Thyroid gland (tissue), 4 donors: ENCODE data around the gene BRD4. TPM values are rescaled to one million over a fixed set of nuclear protein-coding genes. Genes with fewer than 3 reads are reported as not detected.
"Not testable (repeated sequence)": the region's sequence is repeated elsewhere in the genome, so short reads cannot be mapped to it uniquely, and the experiment has no call there.

Experiments
- DNase-seq, 2 donors: peaks; one replicate each; pipeline ENCODE4 v3.0.0-alpha.2; 2019
- H3K27ac ChIP-seq, 3 donors: fragments of 200-600 bp; sonication (generic); 1 replicate in 2 of 3; 2 replicates in 1 of 3; pipeline ENCODE4 v1.5.1; 2016 to 2019; ENCODE audit warnings: mild to moderate bottlenecking in 1 of 3, moderate library complexity in 1 of 3
- H3K27me3 ChIP-seq: fragments of 200-600 bp; sonication (generic); one replicate; pipeline ENCODE4 v1.5.1; 2019
- H3K36me3 ChIP-seq, 2 donors: fragments of 200-600 bp; sonication (generic); one replicate each; pipeline ENCODE4 v1.5.1; 2016 to 2019
- H3K4me1 ChIP-seq, 2 donors: fragments of 200-600 bp; sonication (generic); one replicate each; pipeline ENCODE4 v1.5.1; 2017 to 2019
- H3K4me3 ChIP-seq, 3 donors: fragments of 200-600 bp; sonication (generic); replicated peaks in 1 of 3; 1 replicate in 2 of 3; 2 replicates in 1 of 3; pipeline ENCODE4 v1.5.1; 2016; ENCODE audit warnings: mild to moderate bottlenecking in 1 of 3
- H3K9me3 ChIP-seq: fragments of 200-600 bp; sonication (generic); one replicate; pipeline ENCODE4 v1.5.1; 2017
- CTCF ChIP-seq, 6 experiments: fragments of 200-600 bp in 3 of 6; fragments of 450-650 bp in 3 of 6; sonication (generic) in 3 of 6; IDR thresholded peaks; one replicate each; pipeline ENCODE4 v1.5.1; 2016 to 2019; ENCODE audit warnings: antibody characterized with exemption in 6 of 6, mild to moderate bottlenecking in 2 of 6, inconsistent platforms in 1 of 6, moderate library complexity in 1 of 6
- POLR2A ChIP-seq, 2 donors: fragments of 450-650 bp; IDR thresholded peaks; one replicate each; pipeline ENCODE4 v1.6.1; 2017; ENCODE audit warnings: antibody characterized with exemption in 2 of 2, mild to moderate bottlenecking in 2 of 2, moderate library complexity in 1 of 2
- WGBS, 2 donors: methylation state at CpG; one replicate each; pipeline ENCODE4 v1.1.5; 2017; 5-methylcytosine and 5-hydroxymethylcytosine counted together
- intact Hi-C: fragments of 100-400 bp; cut with DNase I; formaldehyde crosslinking; loops from one replicate; pipeline ENCODE4 v1.15.1; 2023
- total RNA-seq, 4 donors: library from RNA; depleted of rRNA; stranded (reverse); fragments of >200 nt; gene quantifications; one replicate each; pipeline ENCODE4 v1.2.3, GENCODE V29; 2016

BRD4 gene
- total RNA-seq, 4 donors from 2014 or later: 20.8 to 78.1 (median 32.4) TPM

GRCh38 chr19:15369594-15369891 is 37.2 kb upstream of the BRD4 start:
- Histone ChIP-seq H3K4me1 (peaks cover 0 to 17% of the 10 kb centered on the region in 2 donors), H3K4me3 (no peak overlapping the region), H3K36me3 (peaks cover 66 to 77% of the 10 kb centered on the region in 2 donors), H3K27ac (no peak overlapping the region), H3K27me3 (no peaks in the 10 kb centered on the region), H3K9me3 (no peaks in the 10 kb centered on the region)
- WGBS, 2 donors: 90 to 94% methylated on average over 3 to 9 of the region's 9 CpGs
- intact Hi-C loops: no loop called here
- DNase-seq: no peak
- TF ChIP-seq CTCF (IDR thresholded peaks at IDR 0.05) (no peak), POLR2A (IDR thresholded peaks at IDR 0.05) (no peak)

GRCh38 chr19:15368798-15369593 is 36.7 kb upstream of the BRD4 start:
- H3K27ac ChIP-seq: no peak overlapping the region
- no peaks in the 10 kb centered on the region for H3K9me3 ChIP-seq
- H3K4me1 ChIP-seq: peaks cover 0 to 12% of the 10 kb centered on the region in 2 donors
- intact Hi-C loops: no loop called here
- H3K36me3 ChIP-seq: peaks cover 66 to 78% of the 10 kb centered on the region in 2 donors
- no peaks in the 10 kb centered on the region for H3K27me3 ChIP-seq
- no peak overlapping the region for H3K4me3 ChIP-seq
- WGBS, 2 donors: 92 to 93% methylated on average over 33 to 35 of the region's 35 CpGs
- no peak for TF ChIP-seq POLR2A (IDR thresholded peaks at IDR 0.05)
- TF ChIP-seq CTCF (IDR thresholded peaks at IDR 0.05): no peak
- no peak for DNase-seq

GRCh38 chr19:15368051-15368632 is 35.8 kb upstream of the BRD4 start:
- intact Hi-C loops: no loop called here
- DNase-seq: no peak
- 96% methylated on average over 24 of the region's 24 CpGs for WGBS, 2 donors
- Histone ChIP-seq H3K36me3 (peaks cover 66 to 76% of the 10 kb centered on the region in 2 donors), H3K9me3 (no peaks in the 10 kb centered on the region), H3K27me3 (no peaks in the 10 kb centered on the region), H3K27ac (no peak overlapping the region), H3K4me1 (peaks cover 0 to 5% of the 10 kb centered on the region in 2 donors), H3K4me3 (no peak overlapping the region)
- TF ChIP-seq CTCF (IDR thresholded peaks at IDR 0.05) (no peak), POLR2A (IDR thresholded peaks at IDR 0.05) (no peak)

- Histone ChIP-seq H3K36me3 (peaks cover 59 to 69% of the 10 kb centered on the region in 2 donors), H3K9me3 (no peaks in the 10 kb centered on the region), H3K27me3 (no peaks in the 10 kb centered on the region), H3K4me1 (peaks cover 0 to 5% of the 10 kb centered on the region in 2 donors), H3K27ac (no peak overlapping the region), H3K4me3 (no peak overlapping the region)
- WGBS, 2 donors: 81 to 85% methylated on average over 3 of the region's 3 CpGs
- TF ChIP-seq POLR2A (IDR thresholded peaks at IDR 0.05) (peak in 1 of 2 donors; percentile 1), CTCF (IDR thresholded peaks at IDR 0.05) (no peak)
- DNase-seq: peak; percentile 17 to 23
- intact Hi-C loops: no loop called here
Measured at GRCh38 chr19:15367439-15367838, 35.1 kb upstream of the BRD4 start.

GRCh38 chr19:15365264-15365663 is 32.9 kb upstream of the BRD4 start:
- WGBS, 2 donors: 88 to 95% methylated on average over 3 to 4 of the region's 6 CpGs
- peaks cover 61 to 66% of the 10 kb centered on the region in 2 donors for H3K36me3 ChIP-seq
- intact Hi-C loops: no loop called here

GRCh38 chr19:15363791-15364190 is 31.5 kb upstream of the BRD4 start:
- H3K36me3 ChIP-seq: peaks cover 60 to 64% of the 10 kb centered on the region in 2 donors
- H3K9me3 ChIP-seq, H3K4me1 ChIP-seq, intact Hi-C loops, DNase-seq, H3K27me3 ChIP-seq, H3K4me3 ChIP-seq, H3K27ac ChIP-seq: not testable (repeated sequence)
- 43 to 61% methylated on average over 3 of the region's 3 CpGs for WGBS, 2 donors

More at GRCh38 chr19:15365264-15365663, 32.9 kb upstream of the BRD4 start:
- Histone ChIP-seq H3K9me3 (no peaks in the 10 kb centered on the region), H3K4me1 (peaks cover 0 to 5% of the 10 kb centered on the region in 2 donors), H3K4me3 (no peak overlapping the region), H3K27ac (no peak overlapping the region), H3K27me3 (no peaks in the 10 kb centered on the region)
- TF ChIP-seq CTCF (IDR thresholded peaks at IDR 0.05): no peak
- no peak for TF ChIP-seq POLR2A (IDR thresholded peaks at IDR 0.05)
- DNase-seq: no peak

- H3K27me3 ChIP-seq, DNase-seq, H3K4me1 ChIP-seq, H3K27ac ChIP-seq, H3K9me3 ChIP-seq, H3K4me3 ChIP-seq, intact Hi-C loops: not testable (repeated sequence)
- peaks cover 60 to 64% of the 10 kb centered on the region in 2 donors for H3K36me3 ChIP-seq
- 100% methylated on average over 2 of the region's 30 CpGs; no CpG with 5 or more reads in 1 of the 2 donors for WGBS, 2 donors
Measured at GRCh38 chr19:15363048-15363447, 30.7 kb upstream of the BRD4 start.
